Sigmoid colon (tissue), 7 donors: ENCODE data around the gene ZIC1. TPM values are rescaled to one million over a fixed set of nuclear protein-coding genes. Genes with fewer than 3 reads are reported as not detected.
A peak's percentile ranks its signal among the peaks of the same experiment; 100 is the strongest.

Source experiments
- DNase-seq: peaks from one replicate; pipeline ENCODE4 v3.0.0-alpha.2; 2019
- H3K27ac ChIP-seq, 4 donors: fragments of 200-600 bp; sonication (generic); one replicate each; pipeline ENCODE4 v1.5.1; 2016 to 2019; ENCODE audit warnings: mild to moderate bottlenecking in 1 of 4
- H3K27me3 ChIP-seq, 3 donors: fragments of 200-600 bp; sonication (generic); one replicate each; pipeline ENCODE4 v1.5.1; 2019; ENCODE audit warnings: mild to moderate bottlenecking in 1 of 3
- H3K36me3 ChIP-seq, 4 donors: fragments of 200-600 bp; sonication (generic); one replicate each; pipeline ENCODE4 v1.5.1; 2016 to 2019
- H3K4me1 ChIP-seq, 4 donors: fragments of 200-600 bp; sonication (generic); one replicate each; pipeline ENCODE4 v1.5.1; 2017 to 2019
- H3K4me3 ChIP-seq, 4 donors: fragments of 200-600 bp; sonication (generic); one replicate each; pipeline ENCODE4 v1.5.1; 2017 to 2019; ENCODE audit warnings: mild to moderate bottlenecking in 2 of 4, moderate library complexity in 1 of 4
- H3K9me3 ChIP-seq, 4 donors: fragments of 200-600 bp in 3 of 4; sonication (generic) in 3 of 4; one replicate each; pipeline versions ENCODE4 v1.5.1 to v1.6.1; 2013 to 2019
- CTCF ChIP-seq, 4 experiments: fragments of 450-650 bp in 3 of 4; fragments of 200-600 bp in 1 of 4; IDR thresholded peaks; one replicate each; pipeline ENCODE4 v1.5.1; 2016 to 2019; ENCODE audit warnings: antibody characterized with exemption in 4 of 4, mild to moderate bottlenecking in 3 of 4, moderate library complexity in 2 of 4
- EP300 ChIP-seq, 4 donors: sonication (generic); formaldehyde crosslinking; IDR thresholded peaks; one replicate each; pipeline ENCODE4 v1.6.1; 2017; ENCODE audit warnings: antibody characterized with exemption in 4 of 4
- POLR2A ChIP-seq, 2 donors: fragments of 450-650 bp; IDR thresholded peaks; one replicate each; pipeline ENCODE4 v1.6.1; 2016; ENCODE audit warnings: antibody characterized with exemption in 2 of 2, mild to moderate bottlenecking in 2 of 2, moderate library complexity in 2 of 2
- POLR2AphosphoS5 ChIP-seq, 4 donors: sonication (generic); formaldehyde crosslinking; IDR thresholded peaks; one replicate each; pipeline ENCODE4 v1.6.1; 2017; ENCODE audit warnings: antibody characterized with exemption in 4 of 4
- WGBS, 2 donors: extraction: QIAGEN DNeasy Blood & Tissue Kit; methylation state at CpG; one replicate each; pipeline ENCODE4 v1.1.7; 2013; 5-methylcytosine and 5-hydroxymethylcytosine counted together
- intact Hi-C: fragments of 100-400 bp; cut with DNase I; formaldehyde crosslinking; loops from one replicate; pipeline ENCODE4 v1.15.1; 2023
- polyA plus RNA-seq, 3 donors: library from polyadenylated mRNA; stranded (reverse); fragments of 200-250 nt; gene quantifications; one replicate each; pipeline ENCODE4 v1.2.3, GENCODE V29; 2013
- total RNA-seq, 4 donors: library from RNA; depleted of rRNA; stranded (reverse); fragments of >200 nt; gene quantifications; one replicate each; pipeline ENCODE4 v1.1.0, GENCODE V29; 2016
- donor health status: healthy with polysubstance abuse.
- donor health status: Bipolar disorder and iron deficiency.
- donor health status: healthy.

The ZIC1 gene
- total and polyA plus RNA-seq, 7 donors = not detected

GRCh38 chr3:147361454-147362420 is 47.4 kb upstream of the ZIC1 start:
- 12 to 14% methylated on average over 12 of the region's 12 CpGs for WGBS, 2 donors
- intact Hi-C loops = loop anchor here (5.0 kb wide), 1 partner anchor 61 kb away; no protein-coding TSS in a partner anchor

GRCh38 chr3:147364771-147365170 is 44.4 kb upstream of the ZIC1 start:
- Histone ChIP-seq H3K4me3 (no peak overlapping the region), H3K27ac (no peak overlapping the region), H3K4me1 (peaks cover 0 to 4% (median 0%) of the 10 kb centered on the region in 4 donors), H3K36me3 (no peaks in the 10 kb centered on the region), H3K27me3 (peaks cover 37 to 99% (median 62%) of the 10 kb centered on the region in 3 donors), H3K9me3 (no peaks in the 10 kb centered on the region)
- 39 to 47% methylated on average over 1 of the region's 1 CpG for WGBS, 2 donors
- TF ChIP-seq POLR2A (IDR thresholded peaks at IDR 0.05) (no peak), CTCF (IDR thresholded peaks at IDR 0.05) (no peak), POLR2AphosphoS5 (IDR thresholded peaks at IDR 0.05) (no peak), EP300 (IDR thresholded peaks at IDR 0.05) (no peak)
- DNase-seq = no peak
- intact Hi-C loops = loop anchor here (5.0 kb wide), 1 partner anchor 58 kb away; no protein-coding TSS in a partner anchor

More at GRCh38 chr3:147361454-147362420, 47.4 kb upstream of the ZIC1 start:
- no peak for DNase-seq
- Histone ChIP-seq H3K4me3 (no peak overlapping the region), H3K36me3 (no peaks in the 10 kb centered on the region), H3K4me1 (peaks cover 0 to 4% (median 0%) of the 10 kb centered on the region in 4 donors), H3K27me3 (peaks cover 49 to 99% (median 65%) of the 10 kb centered on the region in 3 donors), H3K9me3 (peaks cover 0 to 3% (median 0%) of the 10 kb centered on the region in 4 donors), H3K27ac (no peak overlapping the region)
- TF ChIP-seq EP300 (IDR thresholded peaks at IDR 0.05) = no peak
- TF ChIP-seq CTCF (IDR thresholded peaks at IDR 0.05) = peak in 1 of 4 experiments; percentile 29

- no peak overlapping the region for H3K27ac ChIP-seq
- no peak for DNase-seq
- intact Hi-C loops = no loop called here
- TF ChIP-seq CTCF (IDR thresholded peaks at IDR 0.05) (no peak), POLR2A (IDR thresholded peaks at IDR 0.05) (no peak), POLR2AphosphoS5 (IDR thresholded peaks at IDR 0.05) (no peak), EP300 (IDR thresholded peaks at IDR 0.05) (no peak)
- H3K27me3 ChIP-seq = peaks cover 33 to 99% (median 62%) of the 10 kb centered on the region in 3 donors
- H3K4me1 ChIP-seq = peaks cover 0 to 4% (median 0%) of the 10 kb centered on the region in 4 donors
- no peak overlapping the region for H3K4me3 ChIP-seq
- no peaks in the 10 kb centered on the region for H3K36me3 ChIP-seq
- H3K9me3 ChIP-seq = no peaks in the 10 kb centered on the region
- 39 to 53% methylated on average over 6 of the region's 6 CpGs for WGBS, 2 donors
These were observed 43.7 kb upstream of the ZIC1 start for GRCh38 chr3:147365196-147366115.

GRCh38 chr3:147367676-147368075 is 41.5 kb upstream of the ZIC1 start:
- Histone ChIP-seq H3K27me3 (peaks cover 42 to 99% (median 69%) of the 10 kb centered on the region in 3 donors), H3K27ac (no peak overlapping the region), H3K9me3 (no peaks in the 10 kb centered on the region), H3K36me3 (no peaks in the 10 kb centered on the region), H3K4me1 (no peaks in the 10 kb centered on the region), H3K4me3 (no peak overlapping the region)
- intact Hi-C loops = no loop called here
- 9 to 13% methylated on average over 1 of the region's 1 CpG for WGBS, 2 donors
- DNase-seq = no peak
- TF ChIP-seq EP300 (IDR thresholded peaks at IDR 0.05) (no peak), CTCF (IDR thresholded peaks at IDR 0.05) (no peak), POLR2A (IDR thresholded peaks at IDR 0.05) (no peak), POLR2AphosphoS5 (IDR thresholded peaks at IDR 0.05) (no peak)
